Activated naive CD4-positive, alpha-beta T cell treated with anti-CD3 and anti-CD28 coated beads, Interleukin-2, amount 10 ng/mL, durations not matched to agents 7 days and 5 days (primary cell): ENCODE results near the gene RHOD.

Experiments used
- CTCF ChIA-PET: fragments of 350-600 bp; sonication (Branson Sonifier 250); formaldehyde crosslinking; loops from one replicate; lab custom pipeline; 2021; ENCODE audit warnings: antibody characterized with exemption; lab: Charles Lee
- DNase-seq: peaks from one replicate; pipeline ENCODE4 v3.0.0-alpha.2; 2020
- H3K27ac Mint-ChIP-seq: one replicate; pipeline ENCODE4 v1.8.0; 2021; ENCODE audit warnings: mild to moderate bottlenecking, moderate library complexity, mixed read lengths
- H3K27me3 Mint-ChIP-seq: one replicate; pipeline ENCODE4 v1.8.0; 2021; ENCODE audit warnings: mild to moderate bottlenecking, mixed read lengths
- H3K36me3 Mint-ChIP-seq: one replicate; pipeline ENCODE4 v1.8.0; 2021; ENCODE audit warnings: mixed read lengths
- H3K4me1 Mint-ChIP-seq: one replicate; pipeline ENCODE4 v1.8.0; 2021; ENCODE audit warnings: mixed read lengths
- H3K4me3 Mint-ChIP-seq: one replicate; pipeline ENCODE4 v1.8.0; 2021; ENCODE audit warnings: mild to moderate bottlenecking, moderate library complexity, mixed read lengths
- H3K9me3 Mint-ChIP-seq: one replicate; pipeline ENCODE4 v1.8.0; 2021; ENCODE audit warnings: mixed read lengths

The RHOD gene

DNA sequence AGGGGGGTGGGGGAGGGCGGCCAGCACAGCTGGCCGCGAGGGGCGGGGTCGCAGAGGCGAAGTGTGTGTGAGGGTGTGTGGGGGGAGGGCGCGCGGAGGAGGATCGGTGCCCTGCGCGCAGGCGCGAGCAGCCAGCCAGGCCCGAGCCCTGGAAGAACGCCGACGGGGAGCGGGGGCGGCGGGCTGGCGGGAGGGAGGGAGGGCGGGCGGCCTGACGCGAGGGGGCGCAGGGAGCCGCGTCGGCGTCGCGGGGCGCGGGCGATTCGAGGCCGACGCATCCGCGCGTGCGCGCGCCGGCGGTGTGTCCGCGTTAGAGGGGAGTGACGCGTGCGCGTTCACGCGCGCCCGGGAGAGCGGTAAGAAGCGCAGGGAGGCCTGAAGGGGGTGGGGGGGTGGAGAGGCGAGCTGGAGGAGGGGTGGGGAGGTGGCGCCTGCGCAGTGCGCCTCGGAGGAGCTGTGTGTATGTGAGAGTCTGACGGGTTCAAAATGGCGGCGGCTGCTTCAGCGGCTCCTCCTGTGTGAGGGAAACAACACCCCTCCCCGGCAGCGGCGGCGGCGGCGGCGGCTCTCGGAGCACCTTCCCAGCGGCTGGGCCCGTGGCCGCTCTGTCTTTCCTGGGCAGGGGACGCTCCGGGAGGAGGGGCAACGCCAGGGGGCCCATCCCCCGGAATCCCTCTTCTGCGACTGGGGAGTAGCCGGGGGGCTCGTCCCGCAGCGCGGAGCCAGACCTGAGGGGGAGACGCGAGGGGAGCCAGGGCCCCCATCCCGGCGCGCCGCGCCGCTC is 62.3 kb downstream of the RHOD start, which contains the start of gene KDM2A:
Gene KDM2A (plus strand): TSS at position 463 of the 784 bp plus-strand sequence. CDS start 2,054 bp downstream, outside the sequence.
- CTCF ChIA-PET: interaction anchor here (0.9 to 1.6 kb wide), 3 partner anchors 38 to 199 kb away, joined by 4 to 5 read pairs (median 4); no protein-coding TSS in a partner anchor
- peaks cover 25% of the 10 kb centered on the region for H3K4me1 Mint-ChIP-seq
- peaks cover 17% of the 10 kb centered on the region for H3K27me3 Mint-ChIP-seq
- peak within 1 kb of the TSS; percentile 99 for H3K4me3 Mint-ChIP-seq
- H3K9me3 Mint-ChIP-seq: no peaks in the 10 kb centered on the region
- peak; percentile 99 for DNase-seq
- peaks cover 21% of the 10 kb centered on the region for H3K36me3 Mint-ChIP-seq
- peak within 1 kb of the TSS; percentile 93 for H3K27ac Mint-ChIP-seq

GRCh38 chr11:67119585-67120391 is 63.1 kb downstream of the RHOD start:
- H3K9me3 Mint-ChIP-seq: no peaks in the 10 kb centered on the region
- CTCF ChIA-PET: interaction anchor here (0.9 to 1.6 kb wide), 3 partner anchors 39 to 198 kb away, joined by 4 to 5 read pairs (median 4); no protein-coding TSS in a partner anchor
- peaks cover 21% of the 10 kb centered on the region for H3K4me1 Mint-ChIP-seq
- H3K27ac Mint-ChIP-seq: peak overlapping the region; percentile 93
- peaks cover 9% of the 10 kb centered on the region for H3K27me3 Mint-ChIP-seq
- peak overlapping the region; percentile 99 for H3K4me3 Mint-ChIP-seq
- H3K36me3 Mint-ChIP-seq: peaks cover 21% of the 10 kb centered on the region
- peak; percentile 45 for DNase-seq

- CTCF ChIA-PET: no interaction called here
- no peak for DNase-seq
- peak overlapping the region; percentile 99 for H3K4me3 Mint-ChIP-seq
- peak overlapping the region; percentile 93 for H3K27ac Mint-ChIP-seq
- peaks cover 24% of the 10 kb centered on the region for H3K36me3 Mint-ChIP-seq
- no peaks in the 10 kb centered on the region for H3K9me3 Mint-ChIP-seq
- H3K27me3 Mint-ChIP-seq: peaks cover 2% of the 10 kb centered on the region
- peaks cover 23% of the 10 kb centered on the region for H3K4me1 Mint-ChIP-seq
These were observed 63.8 kb downstream of the RHOD start for GRCh38 chr11:67120456-67120855.

DNA sequence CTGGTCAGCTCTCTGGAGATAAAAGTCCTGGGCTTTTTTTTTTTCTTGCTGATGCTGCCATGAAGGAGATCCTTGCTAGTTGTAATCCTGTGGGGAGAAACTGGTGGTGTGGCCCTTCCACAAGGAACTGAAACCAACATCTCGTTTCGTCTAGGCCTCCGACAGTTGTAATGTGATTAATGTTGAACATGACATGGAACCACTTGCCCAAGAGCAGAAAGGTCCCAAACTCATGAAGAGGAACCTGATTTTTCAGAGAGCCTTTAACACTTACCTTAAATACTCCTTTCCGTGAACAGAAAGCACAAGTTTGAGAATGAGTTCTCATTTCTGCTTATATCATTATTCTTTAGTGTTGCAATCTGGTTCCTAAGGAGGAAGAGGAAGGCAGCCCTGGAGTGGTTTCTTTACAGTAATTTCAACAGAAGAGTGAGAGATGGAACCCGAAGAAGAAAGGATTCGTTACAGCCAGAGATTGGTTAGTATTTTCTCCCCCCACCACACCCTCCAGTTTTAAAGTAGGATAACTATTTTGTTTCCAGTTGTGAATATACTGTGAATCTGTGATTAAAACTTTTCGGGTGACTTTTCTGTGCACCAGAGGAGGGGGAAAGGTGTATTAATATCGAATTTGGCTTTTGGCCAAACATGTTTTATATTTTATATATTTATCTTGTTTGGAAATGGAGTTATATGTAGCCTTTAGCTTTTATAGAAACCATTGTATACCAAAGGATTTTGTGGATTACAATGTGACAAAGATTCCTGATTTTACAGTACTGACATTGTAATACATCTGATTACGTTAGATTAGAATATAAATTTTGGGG is 64.4 kb downstream of the RHOD start:
- H3K9me3 Mint-ChIP-seq: no peaks in the 10 kb centered on the region
- H3K27me3 Mint-ChIP-seq: no peaks in the 10 kb centered on the region
- peak overlapping the region; percentile 93 for H3K27ac Mint-ChIP-seq
- H3K4me1 Mint-ChIP-seq: peaks cover 23% of the 10 kb centered on the region
- H3K4me3 Mint-ChIP-seq: peak overlapping the region; percentile 99
- H3K36me3 Mint-ChIP-seq: peaks cover 24% of the 10 kb centered on the region
- DNase-seq: peak; percentile 34
- CTCF ChIA-PET: interaction anchor here (1.2 kb wide), 1 partner anchor 119 kb away, joined by 5 read pairs; no protein-coding TSS in a partner anchor
